NB4 (cell line): ENCODE data around the gene HGFAC.
"Not testable (repeated sequence)": the region's sequence is repeated elsewhere in the genome, so short reads cannot be mapped to it uniquely, and the experiment has no call there.

Experiments used
- DNase-seq: peaks from one replicate; pipeline ENCODE4 v3.0.0; 2010; ENCODE audit warnings: low read depth
- H3K4me3 ChIP-seq: one replicate; pipeline ENCODE4 v1.5.1; 2011; ENCODE audit warnings: mild to moderate bottlenecking, low read depth, low read length, moderate library complexity
- MAX ChIP-seq: IDR thresholded peaks from 2 replicates; pipeline ENCODE4 v1.6.1; 2011; ENCODE audit warnings: low read depth, low read length
- MYC ChIP-seq: IDR thresholded peaks from 2 replicates; pipeline ENCODE4 v1.6.1; 2011; ENCODE audit warnings: low read depth, low read length
- POLR2A ChIP-seq: IDR thresholded peaks from 2 replicates; pipeline ENCODE4 v1.6.1; 2011; ENCODE audit warnings: mild to moderate bottlenecking; ENCODE audit not compliant: insufficient read length; ENCODE audit errors: extremely low read depth
- TF ChIP-seq, protein P1 (sequence below): IDR thresholded peaks from one replicate; pipeline ENCODE4 v1.5.1; 2012; ENCODE audit warnings: low read depth, low read length

Gene HGFAC

DNA sequence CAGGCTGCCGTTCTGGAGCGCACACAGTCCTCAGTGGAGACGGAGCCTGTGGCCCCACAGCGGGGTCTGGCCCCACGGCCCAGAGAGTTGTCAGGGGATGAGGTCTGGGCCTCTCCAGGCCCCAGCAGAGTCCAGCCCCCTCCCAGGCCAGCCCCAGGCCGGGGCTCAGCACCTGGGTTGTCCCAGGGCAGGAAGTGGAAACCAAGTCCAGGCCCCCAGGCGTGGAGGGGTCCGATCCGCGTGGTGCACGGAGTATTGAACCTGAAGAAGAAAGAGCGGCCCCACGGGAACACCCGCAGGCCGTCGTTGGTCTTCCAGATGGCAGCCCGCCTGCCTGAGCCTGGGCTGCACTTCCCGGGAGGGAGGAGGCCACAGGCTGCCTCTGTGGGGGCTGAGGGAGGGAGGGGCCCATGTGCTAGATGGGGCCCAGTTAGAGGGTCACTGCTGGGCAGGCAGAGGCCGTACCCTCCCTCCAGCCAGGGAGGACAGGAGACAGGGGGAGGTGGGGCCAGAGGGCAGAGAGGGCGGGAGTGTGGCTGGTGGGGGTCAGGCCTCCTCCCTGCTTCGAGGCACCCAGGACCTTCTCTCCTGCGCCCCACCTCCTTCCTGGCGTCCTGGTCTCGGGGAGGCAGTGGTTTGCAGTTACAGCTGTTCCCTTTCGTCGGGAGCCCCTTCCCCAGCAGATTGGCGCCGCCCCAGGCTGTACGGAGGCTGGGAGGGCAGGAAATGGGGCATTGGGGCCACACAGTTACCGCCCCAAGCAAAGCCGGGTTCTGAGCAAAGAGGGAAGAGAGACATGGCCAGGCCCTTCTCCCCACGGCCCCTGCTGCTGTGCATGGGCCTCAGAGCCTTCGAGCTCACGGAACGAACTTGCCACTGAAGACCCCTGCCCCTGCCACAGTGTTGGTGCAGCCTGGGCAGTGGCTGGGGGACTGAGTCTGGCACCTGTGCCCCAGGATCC lies 8.1 kb downstream of the HGFAC start:
- DNase-seq = no peak
- no peak overlapping the region for H3K4me3 ChIP-seq
- TF ChIP-seq, protein P1, sequence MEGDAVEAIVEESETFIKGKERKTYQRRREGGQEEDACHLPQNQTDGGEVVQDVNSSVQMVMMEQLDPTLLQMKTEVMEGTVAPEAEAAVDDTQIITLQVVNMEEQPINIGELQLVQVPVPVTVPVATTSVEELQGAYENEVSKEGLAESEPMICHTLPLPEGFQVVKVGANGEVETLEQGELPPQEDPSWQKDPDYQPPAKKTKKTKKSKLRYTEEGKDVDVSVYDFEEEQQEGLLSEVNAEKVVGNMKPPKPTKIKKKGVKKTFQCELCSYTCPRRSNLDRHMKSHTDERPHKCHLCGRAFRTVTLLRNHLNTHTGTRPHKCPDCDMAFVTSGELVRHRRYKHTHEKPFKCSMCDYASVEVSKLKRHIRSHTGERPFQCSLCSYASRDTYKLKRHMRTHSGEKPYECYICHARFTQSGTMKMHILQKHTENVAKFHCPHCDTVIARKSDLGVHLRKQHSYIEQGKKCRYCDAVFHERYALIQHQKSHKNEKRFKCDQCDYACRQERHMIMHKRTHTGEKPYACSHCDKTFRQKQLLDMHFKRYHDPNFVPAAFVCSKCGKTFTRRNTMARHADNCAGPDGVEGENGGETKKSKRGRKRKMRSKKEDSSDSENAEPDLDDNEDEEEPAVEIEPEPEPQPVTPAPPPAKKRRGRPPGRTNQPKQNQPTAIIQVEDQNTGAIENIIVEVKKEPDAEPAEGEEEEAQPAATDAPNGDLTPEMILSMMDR = no peak
- TF ChIP-seq MAX (no peak), POLR2A (no peak), MYC (no peak)

DNA sequence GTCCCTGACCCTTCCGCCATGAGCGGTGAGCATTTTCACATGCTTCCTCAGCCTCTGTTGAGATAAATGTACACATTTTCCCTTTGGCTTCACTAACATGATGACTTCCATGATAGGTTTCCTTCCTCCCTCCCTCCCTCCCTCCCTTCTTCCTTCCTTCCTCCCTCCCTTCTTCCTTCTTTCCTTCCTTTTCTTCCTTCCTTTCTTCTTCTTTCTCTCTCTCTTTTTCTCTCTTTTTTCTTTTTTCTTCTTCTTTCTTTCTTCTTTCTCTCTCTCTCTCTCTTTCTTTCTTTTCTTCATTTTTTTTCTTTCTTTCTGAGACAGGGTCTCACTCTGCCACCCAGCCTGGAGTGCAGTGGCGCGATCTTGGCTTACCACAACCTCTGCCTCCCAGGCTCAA lies 8.9 kb downstream of the HGFAC start:
- no peak for DNase-seq
- TF ChIP-seq POLR2A (no peak), MYC (no peak), MAX (no peak)
- TF ChIP-seq, protein P1 = no peak
- no peak overlapping the region for H3K4me3 ChIP-seq

- no peak for TF ChIP-seq MAX
- no peak for TF ChIP-seq POLR2A
- no peak for TF ChIP-seq MYC
- TF ChIP-seq, protein P1 = no peak
- H3K4me3 ChIP-seq = no peak overlapping the region
- no peak for DNase-seq
These were observed 10.2 kb downstream of the HGFAC start for GRCh38 chr4:3451956-3452355.

DNA sequence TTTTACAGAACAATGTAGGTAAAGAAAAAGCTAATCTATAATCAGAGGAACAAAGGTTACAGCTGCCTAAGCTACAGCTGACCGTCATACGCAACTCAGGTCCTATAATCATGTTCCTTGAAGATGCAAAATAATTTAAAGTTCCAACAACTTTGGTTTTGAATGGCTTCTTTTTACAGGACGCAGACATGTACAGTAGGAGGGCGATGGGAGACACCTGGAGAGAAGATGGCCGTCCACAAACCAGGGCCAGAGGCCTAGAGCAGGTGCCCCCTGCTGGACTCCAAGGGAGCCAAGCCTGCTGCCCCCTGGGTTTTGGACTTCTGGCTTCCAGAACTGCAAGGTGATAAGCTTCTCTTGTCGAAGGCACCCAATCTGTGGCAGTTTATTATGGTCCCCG lies 10.6 kb downstream of the HGFAC start:
- TF ChIP-seq POLR2A (no peak), MAX (no peak), MYC (no peak)
- TF ChIP-seq, protein P1 = peak; percentile 69
- no peak overlapping the region for H3K4me3 ChIP-seq
- DNase-seq = no peak

DNA sequence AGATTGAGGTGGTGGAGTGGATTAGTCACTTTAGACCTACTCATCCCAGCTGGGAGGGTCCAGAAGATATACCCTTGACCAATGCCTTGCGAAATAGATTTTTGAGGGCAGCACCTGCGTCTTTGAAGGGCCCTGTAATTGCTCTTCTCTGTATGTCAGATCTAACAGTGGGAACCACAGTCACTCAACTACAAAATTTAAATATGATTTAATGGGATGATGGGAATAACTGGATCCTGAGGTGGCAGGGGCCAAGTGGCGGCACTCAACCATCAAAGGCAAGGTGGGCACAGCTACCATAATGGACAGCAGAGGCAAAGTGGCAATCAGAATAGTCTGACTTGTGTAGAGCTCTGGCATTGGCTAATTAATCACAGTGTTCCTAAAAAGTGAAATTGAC lies 13.8 kb downstream of the HGFAC start:
- H3K4me3 ChIP-seq = not testable (repeated sequence)

GRCh38 chr4:3458371-3458770 lies 16.6 kb downstream of the HGFAC start:
- TF ChIP-seq MYC = no peak
- no peak for TF ChIP-seq MAX
- TF ChIP-seq, protein P1 = no peak
- no peak for TF ChIP-seq POLR2A
- no peak for DNase-seq
- H3K4me3 ChIP-seq = no peak overlapping the region

More for the DNA sequence above, 13.8 kb downstream of the HGFAC start:
- DNase-seq = not testable (repeated sequence)

GRCh38 chr4:3459156-3459555 lies 17.4 kb downstream of the HGFAC start:
- not testable (repeated sequence) for H3K4me3 ChIP-seq, DNase-seq
